OCI-LY1 (cell line): ENCODE measurements around the gene PRRC2B.
A peak's percentile ranks its signal among the peaks of the same experiment; 100 is the strongest.

Experiments
- H2AFZ ChIP-seq: fragments of 200-600 bp; sonication (generic), shearing (Covaris generic); 2 replicates; pipeline ENCODE4 v1.6.0; 2014; ENCODE audit warnings: antibody characterized with exemption, mild to moderate bottlenecking, low read length
- H3F3A ChIP-seq: fragments of 200-600 bp; sonication (generic), shearing (Covaris generic); 2 replicates; pipeline ENCODE4 v1.6.0; 2014; ENCODE audit warnings: mild to moderate bottlenecking, antibody characterized with exemption, low read length, moderate library complexity; ENCODE audit not compliant: insufficient read depth
- H3K27ac ChIP-seq: fragments of 200-600 bp; sonication (generic); 2 replicates; pipeline ENCODE4 v1.5.1; 2014; ENCODE audit warnings: low read length, mixed run types, mild to moderate bottlenecking, low read depth; ENCODE audit not compliant: poor library complexity, severe bottlenecking
- H3K27me3 ChIP-seq: fragments of 200-600 bp; sonication (generic); 2 replicates; pipeline ENCODE4 v1.6.0; 2014; ENCODE audit warnings: antibody characterized with exemption, mild to moderate bottlenecking, low read length, moderate library complexity; ENCODE audit not compliant: insufficient read depth
- H3K36me3 ChIP-seq: fragments of 200-600 bp; sonication (generic); 2 replicates; pipeline ENCODE4 v1.6.1; 2014; ENCODE audit warnings: mild to moderate bottlenecking, antibody characterized with exemption, low read length, moderate library complexity, mixed read lengths; ENCODE audit not compliant: insufficient read depth
- H3K4me1 ChIP-seq: fragments of 200-600 bp; sonication (generic); 2 replicates; pipeline ENCODE4 v1.5.1; 2014; ENCODE audit warnings: mild to moderate bottlenecking, low read length, moderate library complexity; ENCODE audit not compliant: insufficient read depth, severe bottlenecking
- H3K4me2 ChIP-seq: fragments of 200-600 bp; sonication (generic), shearing (Covaris generic); 2 replicates; pipeline ENCODE4 v1.6.1; 2014; ENCODE audit warnings: low read length
- H3K4me3 ChIP-seq: fragments of 200-600 bp; sonication (generic); 2 replicates; pipeline ENCODE4 v1.5.1; 2014; ENCODE audit warnings: low read length, low read depth, mild to moderate bottlenecking, mixed read lengths; ENCODE audit not compliant: poor library complexity, severe bottlenecking
- H3K79me2 ChIP-seq: fragments of 200-600 bp; shearing (Covaris generic); 2 replicates; pipeline ENCODE4 v1.6.1; 2016; ENCODE audit warnings: mixed run types, low read length, mixed read lengths; ENCODE audit not compliant: insufficient read depth
- H3K9ac ChIP-seq: fragments of 200-600 bp; sonication (generic), shearing (Covaris generic); 2 replicates; pipeline ENCODE4 v1.6.1; 2014; ENCODE audit warnings: mild to moderate bottlenecking, low read length, mixed read lengths
- H3K9me2 ChIP-seq: fragments of 200-600 bp; sonication (generic), shearing (Covaris generic); 2 replicates; pipeline ENCODE4 v1.6.1; 2014; ENCODE audit warnings: low read depth, mild to moderate bottlenecking, low read length, mixed read lengths
- H3K9me3 ChIP-seq: fragments of 200-600 bp; shearing (Covaris generic); 2 replicates; pipeline ENCODE4 v1.6.1; 2014; ENCODE audit warnings: low read length, mixed read lengths
- H4K20me1 ChIP-seq: fragments of 200-600 bp; sonication (generic), shearing (Covaris generic); 2 replicates; pipeline ENCODE4 v1.6.0; 2016; ENCODE audit warnings: mild to moderate bottlenecking, low read length; ENCODE audit not compliant: insufficient read depth
- EZH2 ChIP-seq: fragments of 200-600 bp; sonication (generic), shearing (Covaris generic); IDR thresholded peaks from 2 replicates; pipeline ENCODE4 v1.8.0; 2017; ENCODE audit warnings: borderline replicate concordance, mixed run types, mild to moderate bottlenecking, antibody characterized with exemption, low read length, moderate library complexity, mixed read lengths
- TF ChIP-seq, protein P1 (sequence below): fragments of 200-600 bp; sonication (generic), shearing (Covaris generic); IDR thresholded peaks from 2 replicates; pipeline ENCODE4 v1.5.1; 2017; ENCODE audit warnings: mild to moderate bottlenecking, antibody characterized with exemption, low read length, moderate library complexity, mixed read lengths

Gene PRRC2B

GRCh38 chr9:131417264-131418142, 23.6 kb downstream of the PRRC2B start:
- H3K4me3 ChIP-seq: peak overlapping the region; percentile 17
- peaks cover 47% of the 10 kb centered on the region for H3K36me3 ChIP-seq
- H3F3A ChIP-seq: no peaks in the 10 kb centered on the region
- H3K79me2 ChIP-seq: peaks cover 97% of the 10 kb centered on the region
- H4K20me1 ChIP-seq: 0 out of 2 replicates have a peak, but pooled peaks cover 3% of the 10 kb centered on the region
- no peaks in the 10 kb centered on the region for H3K9me2 ChIP-seq
- H3K4me1 ChIP-seq: peaks cover 77% of the 10 kb centered on the region
- no peak overlapping the region for H2AFZ ChIP-seq
- no peak for TF ChIP-seq EZH2
- TF ChIP-seq, protein P1, sequence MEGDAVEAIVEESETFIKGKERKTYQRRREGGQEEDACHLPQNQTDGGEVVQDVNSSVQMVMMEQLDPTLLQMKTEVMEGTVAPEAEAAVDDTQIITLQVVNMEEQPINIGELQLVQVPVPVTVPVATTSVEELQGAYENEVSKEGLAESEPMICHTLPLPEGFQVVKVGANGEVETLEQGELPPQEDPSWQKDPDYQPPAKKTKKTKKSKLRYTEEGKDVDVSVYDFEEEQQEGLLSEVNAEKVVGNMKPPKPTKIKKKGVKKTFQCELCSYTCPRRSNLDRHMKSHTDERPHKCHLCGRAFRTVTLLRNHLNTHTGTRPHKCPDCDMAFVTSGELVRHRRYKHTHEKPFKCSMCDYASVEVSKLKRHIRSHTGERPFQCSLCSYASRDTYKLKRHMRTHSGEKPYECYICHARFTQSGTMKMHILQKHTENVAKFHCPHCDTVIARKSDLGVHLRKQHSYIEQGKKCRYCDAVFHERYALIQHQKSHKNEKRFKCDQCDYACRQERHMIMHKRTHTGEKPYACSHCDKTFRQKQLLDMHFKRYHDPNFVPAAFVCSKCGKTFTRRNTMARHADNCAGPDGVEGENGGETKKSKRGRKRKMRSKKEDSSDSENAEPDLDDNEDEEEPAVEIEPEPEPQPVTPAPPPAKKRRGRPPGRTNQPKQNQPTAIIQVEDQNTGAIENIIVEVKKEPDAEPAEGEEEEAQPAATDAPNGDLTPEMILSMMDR: no peak
- H3K27ac ChIP-seq: peak overlapping the region; percentile 85
- H3K4me2 ChIP-seq: peak overlapping the region; percentile 55
- peak overlapping the region; percentile 40; the same call in 1 of the 2 replicates for H3K9ac ChIP-seq
- H3K27me3 ChIP-seq: no peaks in the 10 kb centered on the region
- no peaks in the 10 kb centered on the region for H3K9me3 ChIP-seq

DNA sequence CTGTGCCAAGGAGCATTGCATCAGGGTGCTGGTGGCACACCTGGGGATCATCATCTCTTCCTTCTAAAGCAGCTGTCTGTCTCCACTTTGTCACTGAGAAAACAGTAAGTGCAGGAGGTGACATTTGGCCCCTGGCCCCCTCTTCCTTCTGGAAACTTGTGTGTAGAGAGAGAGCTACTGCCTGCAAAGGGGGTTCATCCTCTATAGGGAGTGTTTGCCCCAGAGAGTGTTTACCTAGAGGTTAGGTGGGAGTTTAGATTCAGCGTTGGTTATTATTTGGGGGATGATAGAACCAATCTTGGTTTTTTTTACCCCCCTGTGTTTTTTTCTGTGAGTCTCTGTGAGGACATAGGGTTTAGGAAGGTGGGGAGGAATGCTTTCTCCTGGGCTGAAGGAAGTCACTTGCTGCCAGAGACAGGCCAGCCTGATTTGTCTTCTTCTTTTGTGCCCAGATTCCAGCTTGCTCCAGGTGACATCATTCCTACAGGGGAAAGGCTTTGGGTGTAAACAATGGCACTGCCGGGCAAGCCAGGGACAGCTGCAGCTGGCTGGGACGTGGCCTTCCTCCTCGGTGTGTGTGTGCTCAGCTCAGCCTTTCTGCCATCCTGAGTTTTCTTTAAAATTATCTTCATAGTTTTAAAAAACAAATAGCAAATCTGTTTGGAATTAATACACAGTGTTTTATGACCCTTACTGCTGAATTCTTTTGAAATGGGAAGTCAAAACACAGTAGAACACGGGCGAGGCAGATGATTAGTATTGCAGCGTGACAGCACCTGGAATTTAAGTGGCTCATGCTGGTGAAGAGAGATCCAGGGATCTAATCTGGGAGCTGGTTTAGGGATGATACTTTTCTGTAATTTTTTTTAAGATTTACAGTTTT, 24.5 kb downstream of the PRRC2B start:
- Histone ChIP-seq H3K27me3 (no peaks in the 10 kb centered on the region), H3K79me2 (peaks cover 96% of the 10 kb centered on the region), H3K36me3 (peaks cover 40% of the 10 kb centered on the region), H2AFZ (no peak overlapping the region), H3K4me1 (peaks cover 86% of the 10 kb centered on the region), H3F3A (no peaks in the 10 kb centered on the region), H4K20me1 (0 out of 2 replicates have a peak, but pooled peaks cover 3% of the 10 kb centered on the region), H3K4me3 (no peak overlapping the region), H3K9me3 (no peaks in the 10 kb centered on the region), H3K9ac (no peak overlapping the region; the same call in 1 of the 2 replicates), H3K9me2 (no peaks in the 10 kb centered on the region), H3K27ac (peak overlapping the region; percentile 85), H3K4me2 (peak overlapping the region; percentile 55; the same call in 1 of the 2 replicates)
- no peak for TF ChIP-seq EZH2

DNA sequence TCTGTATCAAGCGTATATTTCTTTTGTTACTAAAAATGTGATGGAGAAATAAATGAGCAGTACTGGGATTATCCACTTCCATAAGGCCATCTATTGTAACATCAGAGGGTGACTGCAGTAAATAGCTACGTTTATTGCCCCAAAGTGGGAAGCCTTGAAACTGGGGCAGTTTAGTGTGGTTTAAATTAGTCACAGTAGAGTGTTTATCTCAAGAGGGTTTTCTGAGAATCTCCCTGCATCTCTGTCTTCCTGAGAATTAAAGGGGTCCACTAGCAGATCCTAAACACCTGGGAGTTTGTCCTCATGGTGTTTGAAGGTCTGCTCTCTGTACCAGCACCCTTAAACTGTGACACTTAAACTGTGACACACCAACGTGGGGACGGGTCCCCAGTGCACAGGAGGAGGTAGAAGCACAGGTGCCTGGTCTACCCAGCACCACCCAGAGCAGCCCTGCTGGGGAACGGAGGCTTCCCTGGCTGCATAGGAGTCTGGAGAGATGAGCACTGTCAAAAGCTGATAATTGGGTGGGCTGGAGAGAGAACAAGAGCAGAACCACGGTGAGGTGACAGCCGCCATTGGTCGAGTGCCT, 25.2 kb downstream of the PRRC2B start:
- Histone ChIP-seq H3K9ac (peak overlapping the region; percentile 25; the same call in 1 of the 2 replicates), H3K79me2 (peaks cover 96% of the 10 kb centered on the region), H3F3A (no peaks in the 10 kb centered on the region), H2AFZ (no peak overlapping the region), H3K4me3 (no peak overlapping the region), H3K27me3 (no peaks in the 10 kb centered on the region), H3K36me3 (peaks cover 40% of the 10 kb centered on the region; the same call in 1 of the 2 replicates), H3K9me2 (no peaks in the 10 kb centered on the region), H3K9me3 (no peaks in the 10 kb centered on the region), H3K4me2 (peak overlapping the region; percentile 22; the same call in 1 of the 2 replicates), H4K20me1 (0 out of 2 replicates have a peak, but pooled peaks cover 3% of the 10 kb centered on the region), H3K4me1 (peaks cover 92% of the 10 kb centered on the region), H3K27ac (peak overlapping the region; percentile 85)
- TF ChIP-seq, protein P1: no peak
- TF ChIP-seq EZH2: no peak
